ENCODE results near the gene YBX2.

GRCh38 chr17:7315570-7316235 lies 21.3 kb upstream of the YBX2 start:
- no peak for TF ChIP-seq EZH2phosphoT487 (IDR thresholded peaks at IDR 0.05; ENCODE audit: insufficient read depth, low read depth)
- no peak for TF ChIP-seq EZH2 (IDR thresholded peaks at IDR 0.05; ENCODE audit: insufficient read depth, poor library complexity, severe bottlenecking)
